Measurements from ENCODE around the gene RGL2. TPM values are rescaled to one million over a fixed set of nuclear protein-coding genes. Genes with fewer than 3 reads are reported as not detected.

The RGL2 gene
- total and polyA plus RNA-seq, 2 donors (not counting 3 experiments of a cell fraction or from before 2014, with no cell fraction given) = 87.7 to 90.3 TPM

DNA sequence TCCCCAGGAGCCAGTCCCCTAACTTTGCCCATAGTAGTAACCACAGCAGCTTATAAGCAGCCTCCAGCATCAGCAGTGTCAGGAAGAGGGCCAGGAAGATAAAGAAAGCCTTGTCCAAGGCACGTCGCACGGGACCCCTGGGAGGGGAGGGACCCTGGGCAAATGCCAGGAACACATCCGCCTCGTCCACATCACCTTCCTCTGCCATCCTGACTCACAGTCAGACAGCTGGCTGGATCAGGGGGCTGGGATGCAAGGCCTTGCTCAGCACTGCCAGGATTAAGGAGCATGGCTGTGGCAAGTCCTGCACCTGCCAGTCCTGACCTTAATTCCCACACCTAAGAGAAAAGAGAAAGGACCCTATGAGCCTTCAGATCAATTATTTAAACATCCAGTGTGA lies 30.3 kb upstream of the RGL2 start:
- no peak overlapping the region for H3K4me3 ChIP-seq (replicated peaks in 1 of 3; ENCODE audit: insufficient read depth in 1 of 3, low read depth in 1 of 3, low read length in 3 of 3)
- dilution Hi-C loops (cut with MboI; ENCODE audit: extremely low pct_ligation_motif_present, low sequenced_read_pairs) (no loop called here), intact Hi-C loops (cut with micrococcal nuclease) (no loop called here)
- CTCF ChIA-PET = interaction anchor here (1.0 kb wide), 1 partner anchor 31 kb away, joined by 3 read pairs; no protein-coding TSS in a partner anchor
- no peaks in the 10 kb centered on the region for H3K36me3 ChIP-seq (ENCODE audit: control insufficient read depth in 2 of 2, extremely low read depth in 1 of 2, insufficient read depth in 2 of 2, low read length in 2 of 2)
- TF ChIP-seq EZH2 (IDR thresholded peaks at IDR 0.05; ENCODE audit: borderline replicate concordance, low read depth, low read length, severe bottlenecking) (no peak), JUN (IDR thresholded peaks at IDR 0.05; ENCODE audit: borderline replicate concordance, insufficient read depth, insufficient read length, low read depth) (no peak), MYC (IDR thresholded peaks at IDR 0.05; ENCODE audit: low read depth, low read length) (no peak), GATA2 (IDR thresholded peaks at IDR 0.05; ENCODE audit: insufficient read depth, insufficient read length, low read depth, low read length) (no peak)
- no TSS peak for BruUV-seq (replicated peaks)
- no peaks in the 10 kb centered on the region for H3K79me2 ChIP-seq (ENCODE audit: control insufficient read depth, insufficient read depth, low read length)
- H3K4me1 ChIP-seq (ENCODE audit: control insufficient read depth, extremely low read depth, insufficient read depth, low read length) = peaks cover under 1% of the 10 kb centered on the region
- POLR2A ChIA-PET = interaction anchor here (0.6 kb wide), 1 partner anchor 1075 kb away, joined by 3 read pairs; no protein-coding TSS in a partner anchor
- H3K4me2 ChIP-seq (ENCODE audit: insufficient read depth, low read length) = no peak overlapping the region
- no peak overlapping the region for H3K9ac ChIP-seq (replicated peaks; ENCODE audit: extremely low read depth, insufficient read depth, low read length)
- H2AFZ ChIP-seq (ENCODE audit: low read depth, low read length) = no peak overlapping the region
- no peak for DNase-seq (ENCODE audit: low read depth, low spot score)
- FAIRE-seq = no peak
- no peaks in the 10 kb centered on the region for H4K20me1 ChIP-seq (replicated peaks; ENCODE audit: control insufficient read depth, extremely low read depth, insufficient read depth, low read length)
- no peak overlapping the region for H3K27ac ChIP-seq (ENCODE audit: insufficient read depth, low read depth, low read length)
- H3K27me3 ChIP-seq (ENCODE audit: control insufficient read depth in 2 of 2, insufficient read depth in 2 of 2, low read length in 2 of 2) = no peaks in the 10 kb centered on the region
- H3K9me1 ChIP-seq (replicated peaks; ENCODE audit: control insufficient read depth, extremely low read depth, insufficient read depth, low read length) = no peaks in the 10 kb centered on the region
- no peaks in the 10 kb centered on the region for H3K9me3 ChIP-seq (replicated peaks; ENCODE audit: control insufficient read depth, insufficient read depth, low read length)

DNA sequence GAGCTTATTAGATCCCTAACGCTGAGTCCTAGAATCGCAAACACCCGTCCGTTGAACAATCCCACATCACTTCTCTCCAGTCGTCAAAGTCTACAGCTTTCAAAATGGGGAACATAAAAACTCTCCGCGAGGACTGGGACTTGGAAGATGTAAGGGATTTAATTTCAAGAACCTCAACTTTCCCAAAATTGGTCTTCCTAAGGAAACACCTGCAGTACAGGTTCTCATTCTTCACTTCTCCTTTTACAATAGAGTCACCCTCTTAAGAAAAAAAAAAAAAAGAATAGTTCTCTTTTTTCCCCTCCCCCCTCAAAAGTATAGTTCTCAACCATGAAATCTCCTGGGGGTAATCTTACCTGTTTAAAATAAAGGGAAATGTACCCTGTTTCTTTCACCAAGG lies 25.4 kb upstream of the RGL2 start:
- H3K36me3 ChIP-seq (ENCODE audit: control insufficient read depth in 2 of 2, extremely low read depth in 1 of 2, insufficient read depth in 2 of 2, low read length in 2 of 2) = peaks cover 4 to 18% of the 10 kb centered on the region in 2 experiments
- H3K27me3 ChIP-seq (ENCODE audit: control insufficient read depth in 2 of 2, insufficient read depth in 2 of 2, low read length in 2 of 2) = no peaks in the 10 kb centered on the region
- H3K4me1 ChIP-seq (ENCODE audit: control insufficient read depth, extremely low read depth, insufficient read depth, low read length) = peaks cover 38% of the 10 kb centered on the region
- no peak overlapping the region for H3K4me3 ChIP-seq (replicated peaks in 1 of 3; ENCODE audit: insufficient read depth in 1 of 3, low read depth in 1 of 3, low read length in 3 of 3)
- dilution Hi-C loops (cut with MboI; ENCODE audit: extremely low pct_ligation_motif_present, low sequenced_read_pairs) = no loop called here
- no peaks in the 10 kb centered on the region for H3K9me1 ChIP-seq (replicated peaks; ENCODE audit: control insufficient read depth, extremely low read depth, insufficient read depth, low read length)
- ChIA-PET POLR2A (interaction anchor here (1.2 kb wide), 1 partner anchor 52 kb away, joined by 6 read pairs; the partner anchor contains the start of genes RPS18 and VPS52), CTCF (interaction anchor here (1.1 to 1.5 kb wide), 3 partner anchors 9 to 25 kb away, joined by 3 to 4 read pairs (median 3); no protein-coding TSS in a partner anchor)
- H4K20me1 ChIP-seq (replicated peaks; ENCODE audit: control insufficient read depth, extremely low read depth, insufficient read depth, low read length) = no peaks in the 10 kb centered on the region
- FAIRE-seq = no peak
- no peak for DNase-seq (ENCODE audit: low read depth, low spot score)
- H3K4me2 ChIP-seq (ENCODE audit: insufficient read depth, low read length) = peak overlapping the region; percentile 65
- intact Hi-C loops (cut with micrococcal nuclease) = no loop called here
- BruUV-seq (replicated peaks) = no TSS peak
- no peak for TF ChIP-seq EZH2 (IDR thresholded peaks at IDR 0.05; ENCODE audit: borderline replicate concordance, low read depth, low read length, severe bottlenecking)
- TF ChIP-seq GATA2 (IDR thresholded peaks at IDR 0.05; ENCODE audit: insufficient read depth, insufficient read length, low read depth, low read length) = no peak
- no peak for TF ChIP-seq POLR2AphosphoS5 (IDR thresholded peaks at IDR 0.05; ENCODE audit: insufficient read depth, low read depth, low read length)
- TF ChIP-seq CTCF (IDR thresholded peaks at IDR 0.05; ENCODE audit: extremely low read depth in 1 of 2, insufficient read depth in 1 of 2, low read depth in 1 of 2, low read length in 2 of 2) = no peak
- no peak for TF ChIP-seq FOS (IDR thresholded peaks at IDR 0.05; ENCODE audit: borderline replicate concordance, insufficient read depth, low read length)
- no peak for TF ChIP-seq POLR2A (IDR thresholded peaks at IDR 0.05; ENCODE audit: low read depth, low read length)
- TF ChIP-seq JUN (IDR thresholded peaks at IDR 0.05; ENCODE audit: borderline replicate concordance, insufficient read depth, insufficient read length, low read depth) = no peak
- no peak for TF ChIP-seq MYC (IDR thresholded peaks at IDR 0.05; ENCODE audit: low read depth, low read length)
- no peak for TF ChIP-seq MAX (IDR thresholded peaks at IDR 0.05; ENCODE audit: insufficient read depth, insufficient read length)
- no peak overlapping the region for H2AFZ ChIP-seq (ENCODE audit: low read depth, low read length)
- no peak overlapping the region for H3K27ac ChIP-seq (ENCODE audit: insufficient read depth, low read depth, low read length)
- no peak overlapping the region for H3K9ac ChIP-seq (replicated peaks; ENCODE audit: extremely low read depth, insufficient read depth, low read length)
- no peaks in the 10 kb centered on the region for H3K9me3 ChIP-seq (replicated peaks; ENCODE audit: control insufficient read depth, insufficient read depth, low read length)
- peaks cover 31% of the 10 kb centered on the region for H3K79me2 ChIP-seq (ENCODE audit: control insufficient read depth, insufficient read depth, low read length)

All from endothelial cell of umbilical vein (primary cell).